Measurements from ENCODE around the gene ZNF69. TPM values are rescaled to one million over a fixed set of nuclear protein-coding genes. Genes with fewer than 3 reads are reported as not detected.
A peak's percentile ranks its signal among the peaks of the same experiment; 100 is the strongest.
"Not testable (repeated sequence)": the region's sequence is repeated elsewhere in the genome, so short reads cannot be mapped to it uniquely, and the experiment has no call there.

ZNF69 gene
- 2.6 and 3.4 TPM in 2 replicates for total RNA-seq (2014; rRNA removed; shearing (Covaris generic))

DNA sequence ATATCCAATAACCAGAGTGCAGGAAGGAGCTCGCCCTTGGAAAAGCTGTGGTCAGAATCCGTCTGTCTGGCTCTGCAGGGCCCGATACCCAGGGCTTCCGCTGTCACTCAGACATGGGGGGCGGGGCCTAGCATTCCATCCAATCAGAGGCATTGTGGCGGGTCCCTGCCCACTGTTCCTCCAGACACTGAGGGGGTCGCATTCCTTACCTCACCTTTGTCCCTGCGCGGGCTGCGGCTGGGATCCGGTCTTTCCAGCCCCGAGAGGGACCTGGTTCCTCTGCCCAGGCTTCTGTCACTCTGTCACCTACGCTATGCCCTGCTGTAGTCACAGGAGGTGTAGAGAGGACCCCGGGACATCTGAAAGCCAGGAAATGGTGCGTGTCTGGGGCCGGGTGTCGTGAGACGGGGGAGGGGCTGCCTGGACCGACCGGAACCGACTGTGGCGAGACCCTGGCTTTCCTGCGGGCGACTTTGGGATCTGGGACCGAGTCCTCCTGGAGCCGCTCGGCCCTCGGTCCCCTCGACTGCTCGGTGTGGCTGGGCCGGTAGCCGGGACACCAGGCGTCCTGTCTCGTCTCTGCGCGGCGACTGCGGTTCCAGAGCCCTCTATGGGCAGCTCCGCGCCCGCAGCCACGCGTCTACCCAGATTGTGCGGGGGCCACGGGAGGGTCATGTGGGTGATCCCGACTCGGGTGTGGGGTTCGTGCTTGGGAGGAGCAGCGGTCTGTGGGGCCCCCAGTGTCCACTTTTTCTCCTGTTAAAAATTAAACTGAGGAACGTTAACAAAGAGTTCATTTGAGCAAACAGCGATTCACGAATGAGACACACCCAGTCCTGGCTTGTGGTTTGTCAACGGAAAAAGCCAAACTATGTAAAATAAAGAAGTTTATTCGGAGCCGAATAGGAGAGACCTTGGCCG, at the start of gene ZNF69:
ZNF69 (plus strand) TSS at position 172 of the 921 bp plus-strand sequence; CDS start at position 314, 142 bp downstream.
- no peaks in the 10 kb centered on the region for H3K36me3 ChIP-seq
- peaks cover 3% of the 10 kb centered on the region; the same call in 1 of the 2 replicates for H3K9me3 ChIP-seq (replicated peaks)
- no peaks in the 10 kb centered on the region for H3K27me3 ChIP-seq (replicated peaks)
- DNase-seq (ENCODE audit: low read depth in 1 of 2, low spot score in 2 of 2), result peak; percentile 62 to 64
- H3K4me1 ChIP-seq (replicated peaks), result no peaks in the 10 kb centered on the region
- H3K4me3 ChIP-seq, result peak within 1 kb of the TSS; percentile 51
- H3K27ac ChIP-seq, result peak within 1 kb of the TSS; percentile 46

DNA sequence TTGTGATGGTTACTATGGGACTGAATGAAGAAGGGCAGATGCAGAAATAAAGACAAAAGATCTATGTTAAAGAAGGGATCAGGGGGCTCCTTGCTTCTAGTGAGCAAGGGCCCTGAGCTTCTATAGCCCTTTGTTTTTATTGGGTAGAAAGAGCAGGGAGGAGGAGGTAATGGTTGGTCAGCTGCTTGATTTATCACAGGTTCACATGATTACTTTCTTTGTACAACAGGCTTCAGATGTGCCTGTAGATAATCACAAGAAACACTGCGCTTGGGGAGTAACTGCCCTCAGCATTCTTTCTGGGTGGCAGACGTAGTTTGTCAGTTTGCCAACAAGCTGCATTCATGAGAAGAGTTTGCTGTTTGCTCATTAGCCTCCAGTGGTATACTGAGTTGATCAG, 43.9 kb upstream of the ZNF69 start:
- Histone ChIP-seq H3K4me3 (no peak overlapping the region), H3K9me3 (replicated peaks) (peaks cover 3% of the 10 kb centered on the region; the same call in 1 of the 2 replicates), H3K36me3 (no peaks in the 10 kb centered on the region), H3K27me3 (replicated peaks) (no peaks in the 10 kb centered on the region), H3K4me1 (replicated peaks) (no peaks in the 10 kb centered on the region), H3K27ac (no peak overlapping the region)
- DNase-seq (ENCODE audit: low read depth in 1 of 2, low spot score in 2 of 2), result no peak

- H3K36me3 ChIP-seq, result not testable (repeated sequence)
These were observed 40.0 kb upstream of the ZNF69 start for GRCh38 chr19:11847615-11848014.

DNA sequence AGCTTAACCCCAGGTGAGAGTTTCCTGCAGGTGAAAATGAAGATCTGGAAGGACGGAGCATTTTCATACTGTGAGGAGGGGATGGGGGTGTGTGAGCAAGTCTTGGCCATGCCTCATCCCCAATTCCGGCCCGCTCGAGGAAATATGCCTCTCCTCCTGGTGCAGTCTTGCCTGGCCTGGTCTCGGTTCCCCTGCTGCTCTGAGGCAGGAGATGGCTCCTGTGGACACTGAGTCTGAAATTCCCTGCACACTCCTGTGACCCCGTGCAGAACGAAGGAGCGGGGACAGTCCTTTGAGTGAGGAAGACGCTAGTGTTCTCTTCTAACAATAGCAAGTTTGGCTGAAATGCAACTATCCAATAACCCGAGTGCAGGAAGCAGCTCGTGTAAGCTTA, 39.4 kb upstream of the ZNF69 start:
- no peak for DNase-seq (ENCODE audit: low read depth in 1 of 2, low spot score in 2 of 2)
- Histone ChIP-seq H3K9me3 (replicated peaks) (peaks cover 5% of the 10 kb centered on the region), H3K27ac (no peak overlapping the region), H3K4me1 (replicated peaks) (0 out of 2 replicates have a peak, but pooled peaks cover 3% of the 10 kb centered on the region), H3K4me3 (peak overlapping the region; percentile 39), H3K27me3 (replicated peaks) (no peaks in the 10 kb centered on the region), H3K36me3 (no peaks in the 10 kb centered on the region)

More at GRCh38 chr19:11847615-11848014, 40.0 kb upstream of the ZNF69 start:
- DNase-seq (ENCODE audit: low read depth in 1 of 2, low spot score in 2 of 2); H3K27me3 ChIP-seq (replicated peaks); H3K4me3 ChIP-seq; H3K4me1 ChIP-seq (replicated peaks); H3K27ac ChIP-seq; H3K9me3 ChIP-seq (replicated peaks): not testable (repeated sequence)

DNA sequence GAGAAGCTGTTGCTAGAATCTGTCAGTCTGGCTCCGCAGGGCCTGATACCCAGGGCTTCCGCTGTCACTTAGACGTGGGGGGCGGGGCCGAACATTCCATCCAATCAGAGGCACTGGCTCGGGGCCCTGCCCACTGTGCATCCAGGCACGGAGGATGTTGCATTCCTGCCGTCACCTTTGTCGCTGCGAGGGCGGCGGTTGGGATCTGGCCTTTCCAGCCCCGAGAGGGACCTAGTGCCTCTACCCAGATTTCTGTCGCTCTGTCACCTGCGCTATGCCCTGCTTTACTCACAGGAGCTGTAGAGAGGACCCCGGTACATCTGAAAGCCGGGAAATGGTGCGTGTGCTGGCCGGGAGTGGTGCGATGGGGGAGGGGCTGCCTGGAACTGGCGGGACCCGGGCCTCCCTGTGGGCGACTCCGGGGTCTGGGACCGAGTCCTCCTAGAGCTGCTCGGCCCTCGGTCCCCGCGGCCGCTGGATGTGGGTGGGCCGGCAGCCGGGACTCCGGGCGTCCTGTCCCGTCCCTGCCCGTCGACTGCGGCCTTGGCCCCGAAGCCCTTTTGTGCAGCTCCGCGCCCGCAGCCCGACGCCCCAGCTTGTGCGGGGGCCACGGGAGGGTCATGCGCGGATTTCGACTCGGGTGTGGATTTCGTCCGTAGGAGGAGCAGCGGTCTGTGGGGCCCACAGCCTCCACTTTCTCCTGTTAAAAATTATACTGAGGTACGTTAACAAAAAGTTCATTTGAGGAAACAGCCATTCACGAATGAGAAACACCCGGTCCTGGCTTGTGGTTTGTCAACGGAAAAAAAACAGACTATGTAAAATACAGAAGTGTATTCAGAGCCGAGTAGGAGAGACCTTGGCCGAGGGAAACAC, 38.8 kb upstream of the ZNF69 start, which contains the start of gene ZNF439:
ZNF439 (plus strand) TSS at position 133 of the 876 bp plus-strand sequence; CDS start at position 275, 142 bp downstream.
- Histone ChIP-seq H3K27ac (no peak within 1 kb of the TSS), H3K4me3 (peak within 1 kb of the TSS; percentile 39), H3K27me3 (replicated peaks) (no peaks in the 10 kb centered on the region), H3K4me1 (replicated peaks) (0 out of 2 replicates have a peak, but pooled peaks cover 3% of the 10 kb centered on the region), H3K9me3 (replicated peaks) (peaks cover 3% of the 10 kb centered on the region; the same call in 1 of the 2 replicates), H3K36me3 (no peaks in the 10 kb centered on the region)
- peak; percentile 23 to 62 for DNase-seq (ENCODE audit: low read depth in 1 of 2, low spot score in 2 of 2)

- H3K36me3 ChIP-seq; H3K9me3 ChIP-seq (replicated peaks); H3K4me1 ChIP-seq (replicated peaks); DNase-seq (ENCODE audit: low read depth in 1 of 2, low spot score in 2 of 2); H3K27ac ChIP-seq; H3K27me3 ChIP-seq (replicated peaks); H3K4me3 ChIP-seq: not testable (repeated sequence)
These were observed 37.3 kb upstream of the ZNF69 start for GRCh38 chr19:11850289-11850688.

GRCh38 chr19:11853358-11853757, 34.2 kb upstream of the ZNF69 start:
- no peak overlapping the region for H3K4me3 ChIP-seq
- H3K27ac ChIP-seq, result no peak overlapping the region
- H3K36me3 ChIP-seq, result no peaks in the 10 kb centered on the region
- 0 out of 2 replicates have a peak, but pooled peaks cover 3% of the 10 kb centered on the region for H3K4me1 ChIP-seq (replicated peaks)
- peaks cover 3% of the 10 kb centered on the region for H3K9me3 ChIP-seq (replicated peaks)
- no peaks in the 10 kb centered on the region for H3K27me3 ChIP-seq (replicated peaks)
- no peak for DNase-seq (ENCODE audit: low read depth in 1 of 2, low spot score in 2 of 2)

DNA sequence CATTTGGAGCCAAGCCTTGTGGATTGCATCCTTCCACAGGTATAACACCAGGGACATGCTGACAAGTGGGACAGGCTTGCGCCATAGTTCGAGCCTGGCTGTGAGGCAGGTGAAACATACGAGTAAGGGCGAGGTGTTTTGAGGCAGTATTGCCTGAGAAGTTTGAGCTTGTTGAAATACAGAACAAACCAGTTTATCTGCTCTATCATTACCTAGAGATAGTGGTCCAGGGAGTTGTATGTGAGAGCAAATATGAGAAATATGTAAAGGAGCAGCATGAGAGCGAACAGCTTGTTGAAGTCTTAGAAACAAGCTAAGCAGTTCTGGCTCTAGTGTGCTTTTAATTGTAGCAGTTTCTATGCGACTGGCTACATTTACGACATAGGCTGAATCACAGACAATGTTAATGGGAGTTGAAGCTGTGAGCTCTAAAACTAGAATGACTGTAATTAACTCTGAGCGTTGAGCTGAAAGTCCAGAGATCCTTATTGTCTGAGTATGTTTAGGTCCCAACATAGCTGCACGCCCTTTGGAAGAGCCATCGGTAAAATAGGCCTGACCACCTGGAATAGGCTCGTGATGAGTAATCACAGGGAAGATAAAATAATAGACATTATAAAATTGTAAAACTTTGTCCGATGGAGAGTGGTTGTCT, 30.9 kb upstream of the ZNF69 start:
- no peak overlapping the region for H3K27ac ChIP-seq
- DNase-seq (ENCODE audit: low read depth in 1 of 2, low spot score in 2 of 2), result no peak
- H3K4me1 ChIP-seq (replicated peaks), result no peaks in the 10 kb centered on the region
- no peak overlapping the region for H3K4me3 ChIP-seq
- no peaks in the 10 kb centered on the region for H3K36me3 ChIP-seq
- no peaks in the 10 kb centered on the region for H3K27me3 ChIP-seq (replicated peaks)
- peaks cover 3% of the 10 kb centered on the region for H3K9me3 ChIP-seq (replicated peaks)

GRCh38 chr19:11860721-11861120, 26.9 kb upstream of the ZNF69 start:
- H3K4me3 ChIP-seq, result no peak overlapping the region
- peaks cover 3% of the 10 kb centered on the region; the same call in 1 of the 2 replicates for H3K9me3 ChIP-seq (replicated peaks)
- H3K4me1 ChIP-seq (replicated peaks), result no peaks in the 10 kb centered on the region
- no peak overlapping the region for H3K27ac ChIP-seq
- no peaks in the 10 kb centered on the region for H3K27me3 ChIP-seq (replicated peaks)
- H3K36me3 ChIP-seq, result no peaks in the 10 kb centered on the region
- no peak for DNase-seq (ENCODE audit: low read depth in 1 of 2, low spot score in 2 of 2)

DNA sequence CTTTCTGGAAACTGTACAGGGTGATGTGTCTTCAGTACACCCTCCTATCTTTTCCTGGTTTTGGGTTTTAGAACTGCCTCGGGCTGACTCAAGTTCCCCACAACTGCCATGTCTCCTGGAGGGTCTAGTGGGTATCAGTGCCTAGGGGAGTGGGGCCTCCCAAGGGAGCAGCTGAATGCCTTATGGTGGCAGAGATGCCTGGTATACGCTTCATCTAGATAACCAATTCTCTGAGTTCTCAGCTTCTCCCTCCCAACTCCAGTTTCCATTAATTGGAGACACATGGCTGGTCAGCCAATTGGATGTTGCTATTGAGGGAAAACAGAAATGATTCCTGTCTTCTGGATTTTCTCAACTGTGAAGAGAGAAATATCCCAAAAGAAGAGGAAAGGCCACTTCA, 26.3 kb upstream of the ZNF69 start:
- Histone ChIP-seq H3K4me1 (replicated peaks) (no peaks in the 10 kb centered on the region), H3K9me3 (replicated peaks) (peaks cover 3% of the 10 kb centered on the region; the same call in 1 of the 2 replicates)

DNA sequence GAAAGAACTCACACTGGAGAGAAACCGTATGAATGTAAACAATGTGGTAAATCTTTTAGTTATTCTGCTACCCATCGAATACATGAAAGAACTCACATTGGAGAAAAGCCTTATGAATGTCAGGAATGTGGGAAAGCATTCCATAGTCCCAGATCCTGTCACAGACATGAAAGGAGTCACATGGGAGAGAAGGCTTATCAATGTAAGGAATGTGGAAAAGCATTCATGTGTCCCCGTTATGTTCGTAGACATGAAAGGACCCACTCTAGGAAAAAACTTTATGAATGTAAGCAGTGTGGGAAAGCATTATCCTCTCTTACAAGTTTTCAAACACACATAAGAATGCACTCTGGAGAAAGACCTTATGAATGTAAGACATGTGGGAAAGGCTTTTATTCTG, 19.8 kb upstream of the ZNF69 start:
- H3K9me3 ChIP-seq (replicated peaks), result not testable (repeated sequence)

More for the DNA sequence above, 26.3 kb upstream of the ZNF69 start:
- no peaks in the 10 kb centered on the region for H3K27me3 ChIP-seq (replicated peaks)
- H3K4me3 ChIP-seq, result no peak overlapping the region
- no peaks in the 10 kb centered on the region for H3K36me3 ChIP-seq
- no peak for DNase-seq (ENCODE audit: low read depth in 1 of 2, low spot score in 2 of 2)
- no peak overlapping the region for H3K27ac ChIP-seq

GRCh38 chr19:11868188-11868587, 19.4 kb upstream of the ZNF69 start:
- H3K9me3 ChIP-seq (replicated peaks), result peaks cover 7% of the 10 kb centered on the region
- H3K36me3 ChIP-seq, result no peaks in the 10 kb centered on the region
- H3K4me3 ChIP-seq, result no peak overlapping the region
- H3K27me3 ChIP-seq (replicated peaks), result no peaks in the 10 kb centered on the region
- no peak for DNase-seq (ENCODE audit: low read depth in 1 of 2, low spot score in 2 of 2)
- no peaks in the 10 kb centered on the region for H3K4me1 ChIP-seq (replicated peaks)
- H3K27ac ChIP-seq, result no peak overlapping the region

More for the DNA sequence above, 19.8 kb upstream of the ZNF69 start:
- not testable (repeated sequence) for DNase-seq (ENCODE audit: low read depth in 1 of 2, low spot score in 2 of 2); H3K36me3 ChIP-seq; H3K4me1 ChIP-seq (replicated peaks); H3K27ac ChIP-seq; H3K4me3 ChIP-seq; H3K27me3 ChIP-seq (replicated peaks)

- Histone ChIP-seq H3K27me3 (replicated peaks) (no peaks in the 10 kb centered on the region), H3K36me3 (no peaks in the 10 kb centered on the region)
- no peak for DNase-seq (ENCODE audit: low read depth in 1 of 2, low spot score in 2 of 2)
These were observed 15.0 kb upstream of the ZNF69 start for GRCh38 chr19:11872624-11873023.

More at GRCh38 chr19:11872624-11873023, 15.0 kb upstream of the ZNF69 start:
- peaks cover 4% of the 10 kb centered on the region; the same call in 1 of the 2 replicates for H3K9me3 ChIP-seq (replicated peaks)
- H3K4me3 ChIP-seq, result no peak overlapping the region
- H3K27ac ChIP-seq, result no peak overlapping the region
- H3K4me1 ChIP-seq (replicated peaks), result no peaks in the 10 kb centered on the region

Data from SJSA1 (cell line).